Activated T-cell treated with anti-CD3 and anti-CD28 coated beads, Interleukin-2, amount 50 U/mL, for 1 hour (primary cell): ENCODE data around the gene PAQR5.
"Not testable (repeated sequence)": the region's sequence is repeated elsewhere in the genome, so short reads cannot be mapped to it uniquely, and the experiment has no call there.

ENCODE experiments used
- DNase-seq: peaks from one replicate; pipeline ENCODE4 v3.0.0-alpha.2; 2020

The PAQR5 gene

DNA sequence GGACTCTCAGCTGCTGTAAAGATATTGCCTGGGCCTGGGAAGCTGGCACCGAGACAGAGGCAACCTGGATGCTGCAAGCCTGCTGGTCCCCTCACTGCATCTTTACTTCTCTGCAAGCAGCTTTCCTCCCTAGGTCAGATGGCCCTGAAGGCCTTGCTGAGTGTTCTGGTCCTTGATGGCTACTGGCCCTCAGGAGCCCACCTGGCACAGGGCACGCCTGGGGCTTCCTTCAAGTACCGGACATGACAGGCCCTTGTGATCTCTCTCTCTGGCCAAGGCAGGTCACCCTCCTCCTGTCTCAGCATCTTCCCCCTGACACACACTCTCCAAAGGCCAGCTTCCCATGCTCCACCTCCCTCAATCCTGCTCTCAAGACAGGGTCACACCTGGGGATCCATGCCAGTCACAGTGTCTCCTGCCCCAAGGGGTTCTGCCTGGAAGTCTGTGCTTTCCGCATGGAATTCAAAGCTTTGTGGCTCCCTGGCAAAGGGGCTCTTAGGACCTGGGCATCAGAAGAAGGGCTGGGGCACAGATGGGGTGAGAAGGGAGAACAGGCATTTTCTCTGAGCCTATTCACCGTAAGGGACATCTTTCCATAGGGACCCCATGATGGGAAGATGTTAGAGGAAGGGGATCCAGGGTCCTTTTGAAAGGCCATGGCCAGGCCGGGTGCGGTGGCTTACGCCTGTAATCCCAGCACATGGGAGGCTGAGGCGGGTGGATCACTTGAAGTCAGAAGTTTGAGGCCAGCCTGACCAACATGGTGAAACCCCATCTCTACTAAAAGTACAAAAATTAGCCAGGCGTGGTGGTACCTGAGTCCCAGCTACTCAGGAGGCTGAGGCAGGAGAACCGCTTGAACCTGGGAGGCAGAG is 4.7 kb upstream of the PAQR5 start:
- no peak for DNase-seq

DNA sequence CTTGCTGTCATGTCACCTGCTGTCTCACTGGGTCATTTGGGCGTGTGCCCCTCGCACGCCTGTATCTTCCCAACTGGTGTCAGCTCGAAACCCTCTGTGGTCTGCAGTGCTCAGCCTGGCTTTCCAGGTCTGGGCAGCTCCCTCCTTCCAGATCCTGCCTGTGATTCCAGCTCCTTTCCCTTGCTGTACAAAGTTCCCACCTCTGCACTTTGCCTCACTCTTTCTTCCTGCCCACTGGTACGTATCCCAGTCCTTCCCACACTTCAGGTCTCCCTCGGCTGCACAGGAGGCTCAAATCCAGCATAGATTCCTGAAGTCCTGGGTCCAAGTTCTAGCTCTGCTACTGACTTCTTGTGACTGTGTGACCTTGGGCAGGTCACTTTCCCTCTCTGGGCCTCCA is 2.1 kb upstream of the PAQR5 start:
- no peak for DNase-seq

DNA sequence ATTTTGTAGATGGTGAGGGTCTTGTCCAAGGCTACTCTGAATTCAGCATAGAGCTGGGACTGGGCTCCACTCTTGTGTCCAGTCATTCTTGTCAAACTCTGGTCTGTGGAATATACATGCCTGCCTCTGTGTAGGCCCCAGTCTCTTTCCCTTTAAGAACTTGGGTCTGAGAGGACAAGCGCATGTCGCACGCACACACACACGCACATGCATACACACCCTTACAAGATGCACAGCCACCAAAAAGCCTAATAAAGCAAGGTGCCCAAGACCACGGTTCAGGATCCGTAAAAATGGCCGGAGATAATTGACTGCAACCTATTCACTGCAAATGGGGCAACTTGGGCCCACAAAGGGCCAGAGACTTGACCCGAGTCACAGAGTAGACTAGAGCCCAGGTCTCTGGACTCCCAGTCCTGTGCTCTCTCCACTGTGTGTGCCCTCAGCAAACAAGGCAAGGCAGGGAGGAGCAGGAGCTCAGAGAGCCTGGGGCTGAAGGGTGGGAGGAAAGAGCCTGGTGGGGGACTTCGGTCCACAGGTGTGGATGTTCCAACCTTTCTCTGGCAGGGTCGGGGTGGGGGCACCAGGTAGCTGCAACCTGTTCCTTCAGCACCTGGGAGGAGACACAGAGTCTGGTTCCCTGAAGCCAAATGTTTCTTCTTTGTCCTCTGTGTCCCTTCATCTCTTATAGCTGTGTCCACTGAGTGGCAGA is 914 bp upstream of the PAQR5 start:
- DNase-seq = no peak

DNA sequence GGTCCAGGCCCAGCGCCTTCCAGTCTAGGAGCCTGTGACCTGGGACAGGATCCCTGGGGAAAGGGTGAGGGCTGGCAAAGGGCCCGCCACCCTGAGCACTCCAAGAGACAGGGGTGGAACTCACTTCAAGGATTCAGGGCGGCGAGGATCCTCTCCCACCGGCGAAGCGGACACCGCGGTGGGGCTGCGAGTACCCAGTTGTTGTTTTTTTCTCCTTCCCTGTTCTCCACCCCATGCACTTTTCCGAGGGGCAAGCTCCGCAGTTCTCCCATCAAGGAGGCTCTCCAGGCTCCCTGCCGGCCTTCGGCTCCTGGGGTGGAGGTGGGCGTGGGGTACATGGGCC is 387 bp upstream of the PAQR5 start:
- DNase-seq = no peak

DNA sequence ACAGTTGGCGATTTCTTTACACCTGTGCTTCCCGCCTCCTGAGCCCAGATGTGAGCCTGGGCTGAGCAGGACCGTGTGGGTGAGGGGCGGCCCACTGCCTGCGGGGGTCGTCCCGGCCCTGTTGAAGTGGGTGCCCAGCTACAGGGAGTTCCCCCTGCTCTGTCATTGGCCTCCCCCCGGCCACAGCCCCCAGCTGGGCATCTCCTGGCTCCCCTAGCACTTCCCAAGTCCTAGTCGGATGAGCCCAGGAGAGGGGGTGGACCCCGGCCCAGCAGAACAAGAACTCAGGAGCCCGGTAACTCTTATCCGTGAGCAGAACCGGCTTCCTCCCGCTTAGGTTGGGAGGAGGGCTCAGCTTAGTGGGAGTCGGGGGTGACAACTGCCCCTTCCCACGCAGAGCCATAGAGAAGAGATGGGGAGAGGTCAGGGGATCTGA is 757 bp downstream of the PAQR5 start:
- DNase-seq = no peak

DNA sequence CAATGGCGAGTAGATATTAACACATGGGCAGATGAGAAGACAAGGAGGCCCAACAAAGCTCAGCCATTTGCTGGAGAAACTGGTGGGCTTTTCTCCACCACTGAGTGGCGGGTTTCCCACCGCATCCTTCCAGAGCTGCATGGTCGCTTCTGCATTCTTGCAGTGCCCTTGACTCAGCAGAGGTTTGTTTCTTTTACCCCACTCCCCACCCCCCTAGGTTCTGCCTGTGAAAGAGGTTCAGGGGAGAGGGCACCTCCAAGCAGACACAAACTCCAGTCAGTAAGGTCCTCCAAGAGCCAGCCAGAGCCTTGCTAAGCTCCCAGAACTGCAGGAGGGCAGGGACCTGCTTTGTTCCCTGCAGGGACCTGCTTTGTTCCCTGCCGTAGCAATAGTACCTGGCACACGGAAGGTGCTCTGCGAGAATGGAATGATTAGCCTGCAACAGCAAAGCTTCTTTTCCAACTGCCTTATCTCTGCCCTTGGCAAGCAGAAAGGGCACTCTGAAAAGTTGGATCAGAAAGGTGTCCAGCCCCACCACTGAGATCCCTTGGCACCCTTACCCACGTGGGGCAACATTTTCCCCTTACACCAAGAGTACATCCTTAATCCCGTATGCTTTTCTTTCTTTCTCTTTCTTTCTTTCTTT is 1.4 kb downstream of the PAQR5 start:
- DNase-seq = no peak

DNA sequence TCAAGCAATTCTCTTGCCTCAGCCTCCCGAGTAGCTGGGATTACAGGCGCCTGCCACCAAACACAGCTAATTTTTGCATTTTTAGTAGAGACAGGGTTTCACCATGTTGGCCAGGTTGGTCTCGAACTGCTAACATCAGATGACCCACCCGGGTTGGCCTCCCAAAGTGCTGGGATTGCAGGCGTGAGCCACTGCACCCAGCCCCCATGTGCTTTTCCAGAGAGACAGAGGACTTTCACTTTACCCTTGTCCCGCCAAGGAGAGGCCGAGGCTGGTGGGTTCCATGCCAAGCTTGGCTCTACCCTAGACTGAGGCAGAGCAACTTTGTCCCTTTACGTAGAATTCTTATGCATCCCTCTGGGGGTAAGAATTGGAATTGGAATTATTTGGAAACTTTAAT is 2.4 kb downstream of the PAQR5 start:
- not testable (repeated sequence) for DNase-seq

DNA sequence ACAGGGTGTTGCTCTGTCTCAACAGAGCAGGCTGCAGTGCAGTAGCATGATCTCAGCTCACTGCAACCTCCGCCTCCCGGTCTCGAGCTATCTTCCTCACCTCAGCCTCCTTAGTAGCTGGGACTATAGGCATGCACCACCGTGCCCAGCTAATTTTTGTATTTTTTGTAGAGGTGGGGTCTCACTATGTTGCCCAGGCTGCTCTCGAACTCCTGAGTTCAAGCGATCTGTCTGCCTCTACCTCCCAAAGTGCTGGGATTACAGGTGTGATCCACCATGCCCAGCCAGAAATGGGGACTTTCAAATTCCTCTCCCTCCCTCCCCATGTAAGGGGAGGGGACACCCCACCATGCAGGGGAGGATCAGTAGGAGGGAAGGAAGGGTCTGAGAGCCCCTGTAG is 3.4 kb downstream of the PAQR5 start:
- not testable (repeated sequence) for DNase-seq

DNA sequence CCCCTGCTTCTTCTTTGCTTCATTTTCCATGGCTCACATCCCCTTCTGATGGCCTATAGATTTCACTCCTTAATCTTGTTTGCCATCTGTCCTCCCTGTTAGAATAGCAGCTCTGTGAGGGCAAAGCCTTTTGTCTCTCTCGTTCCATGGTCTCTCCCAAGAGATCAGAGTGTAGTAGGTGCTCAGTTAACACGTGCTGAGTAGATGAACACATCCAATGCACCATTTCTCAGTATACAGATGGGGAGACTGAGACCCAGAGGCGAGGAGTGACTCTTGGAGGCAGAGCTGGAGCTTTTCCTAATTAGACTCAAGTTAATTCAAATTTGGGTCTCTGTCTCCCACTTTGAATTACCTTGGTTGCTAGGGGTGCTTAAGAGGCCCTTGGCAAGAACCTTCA is 4.2 kb downstream of the PAQR5 start:
- no peak for DNase-seq

DNA sequence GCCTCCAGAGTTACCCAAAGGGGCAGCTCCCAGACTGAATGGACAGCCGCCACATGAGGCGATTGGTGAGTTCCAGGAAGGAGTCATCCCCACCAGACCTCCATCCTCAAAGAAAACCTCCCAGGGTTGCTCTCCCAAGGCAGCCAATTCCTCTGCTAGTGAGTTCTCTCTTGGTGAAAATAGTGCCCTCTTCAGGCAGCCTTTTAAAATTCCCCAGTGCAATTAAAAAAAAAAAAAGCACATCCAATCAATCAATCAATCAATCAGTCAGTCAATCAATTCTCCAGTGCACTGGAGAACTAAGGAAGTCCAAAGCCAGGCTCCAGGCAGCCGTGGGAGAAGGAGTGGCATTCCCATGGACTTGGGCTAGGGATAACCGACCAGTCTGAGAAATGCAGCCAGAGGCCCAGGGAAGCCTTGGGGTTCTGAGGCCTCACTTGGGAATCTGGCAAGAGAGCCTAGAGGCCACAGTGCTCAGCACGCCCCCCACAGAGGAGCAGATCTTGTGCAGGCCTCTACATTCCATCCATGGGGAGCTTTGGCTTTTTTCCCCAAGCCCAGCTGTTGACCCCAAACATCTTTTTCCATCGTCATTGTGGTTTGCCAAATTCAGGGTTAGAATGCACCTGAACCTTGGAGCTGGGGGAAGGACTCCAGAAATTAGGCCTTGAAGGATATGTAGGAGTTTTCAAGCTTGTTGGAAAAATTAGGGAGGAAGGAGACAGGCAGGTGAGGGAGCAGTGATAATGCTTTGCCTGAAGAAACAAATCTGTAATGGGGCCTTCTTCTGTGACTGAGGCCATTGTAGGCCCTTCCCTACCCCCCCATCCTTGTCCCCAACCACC is 4.8 kb downstream of the PAQR5 start:
- no peak for DNase-seq

DNA sequence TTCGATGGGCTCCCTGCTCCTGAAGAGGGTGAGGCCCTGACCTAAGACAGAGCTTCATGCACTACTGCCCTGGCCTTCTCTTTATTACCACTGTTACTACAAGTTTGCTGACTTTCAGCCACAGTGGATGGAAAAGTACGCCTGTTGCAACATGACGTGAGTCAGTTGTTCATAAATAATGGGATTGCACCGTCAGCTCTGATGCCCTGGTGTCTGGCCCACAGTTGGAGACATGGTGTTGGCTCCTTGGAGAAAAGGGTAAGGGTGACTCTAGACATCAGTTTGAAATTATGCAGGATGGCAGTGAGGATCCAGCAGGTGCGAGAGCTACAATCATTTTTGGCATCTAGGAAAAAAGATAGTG is 5.5 kb downstream of the PAQR5 start:
- DNase-seq = no peak

DNA sequence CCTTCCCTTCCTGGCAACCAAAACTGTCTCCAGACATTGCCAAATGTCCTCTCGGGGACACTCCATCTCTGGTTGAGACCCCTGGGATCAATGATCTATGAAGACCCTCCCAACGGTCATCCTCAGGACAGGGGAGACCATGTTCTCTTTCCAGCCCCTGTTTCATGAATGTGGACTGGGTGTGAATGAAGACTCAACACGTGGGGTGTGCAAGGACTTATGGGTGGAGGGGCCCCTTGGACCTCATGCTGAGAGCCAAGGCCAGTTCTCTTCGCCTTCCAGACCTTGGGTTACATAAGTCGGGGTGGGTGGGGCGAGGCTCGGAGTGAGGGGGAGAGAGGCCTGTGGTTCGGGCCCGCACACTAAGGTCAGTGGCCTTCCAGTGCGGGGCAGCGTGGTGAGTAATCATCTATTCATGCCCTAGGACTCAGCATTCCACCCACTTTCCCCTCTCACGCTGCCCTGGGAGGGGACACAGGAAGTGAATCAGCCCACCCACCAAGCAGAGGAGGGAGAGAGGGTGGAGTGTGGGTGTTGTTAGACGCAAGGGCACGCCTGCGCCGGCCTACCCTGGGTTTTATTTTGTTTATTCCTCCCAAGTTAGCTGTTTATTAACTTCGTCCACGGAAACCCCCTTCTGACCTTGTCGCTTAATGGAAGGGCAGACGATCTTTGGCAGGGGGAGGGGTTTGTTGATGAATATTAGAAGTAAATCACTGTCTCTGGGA is 6.7 kb downstream of the PAQR5 start:
- no peak for DNase-seq

DNA sequence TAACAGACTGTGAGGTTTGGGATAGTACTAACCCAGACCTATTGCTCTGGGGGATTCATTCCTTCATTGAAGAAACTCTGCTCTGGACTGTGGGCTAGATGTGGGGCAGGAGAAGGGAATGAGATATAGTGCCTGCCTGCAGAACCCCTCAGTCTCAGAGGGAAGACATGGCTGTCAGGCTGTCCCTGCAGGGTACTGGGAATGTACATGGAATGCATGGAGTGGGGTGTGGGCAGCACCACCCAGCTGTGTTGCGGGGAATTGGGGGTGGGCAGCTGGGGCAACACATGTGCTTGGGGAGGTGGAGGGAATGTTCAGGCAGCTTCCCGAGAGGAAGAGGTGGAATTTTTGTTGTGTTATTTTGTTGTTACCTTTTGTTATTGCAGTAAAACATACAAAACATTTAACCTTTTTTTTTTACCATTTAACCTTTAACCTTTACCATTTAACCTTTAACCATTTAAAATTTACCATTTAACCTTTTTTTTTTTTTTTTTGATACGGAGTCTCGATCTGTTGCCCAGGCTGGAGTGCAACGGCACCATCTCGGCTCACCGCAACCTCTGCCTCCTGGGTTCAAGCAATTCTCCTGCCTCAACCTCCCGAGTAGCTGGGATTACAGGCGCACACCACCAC is 7.3 kb downstream of the PAQR5 start:
- DNase-seq = no peak

DNA sequence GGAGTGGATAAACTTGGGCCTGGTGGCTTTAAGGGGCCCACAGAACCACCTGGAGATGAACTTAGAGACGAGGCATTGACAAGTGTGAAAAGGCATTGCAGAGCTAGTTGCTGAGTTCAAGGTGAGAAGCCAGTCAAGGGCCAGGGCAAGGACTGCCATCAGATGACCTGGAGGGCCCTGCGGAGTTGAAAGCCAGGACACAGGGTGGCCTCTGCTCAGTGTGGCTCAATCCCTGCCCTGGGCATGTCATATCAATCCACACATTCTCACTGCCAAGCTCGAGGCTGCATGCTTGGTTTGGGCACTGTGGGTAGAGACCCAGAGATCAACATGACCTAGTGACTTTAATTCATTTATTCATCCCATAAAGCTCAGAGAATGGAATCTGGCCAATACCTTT is 9.2 kb downstream of the PAQR5 start:
- no peak for DNase-seq

DNA sequence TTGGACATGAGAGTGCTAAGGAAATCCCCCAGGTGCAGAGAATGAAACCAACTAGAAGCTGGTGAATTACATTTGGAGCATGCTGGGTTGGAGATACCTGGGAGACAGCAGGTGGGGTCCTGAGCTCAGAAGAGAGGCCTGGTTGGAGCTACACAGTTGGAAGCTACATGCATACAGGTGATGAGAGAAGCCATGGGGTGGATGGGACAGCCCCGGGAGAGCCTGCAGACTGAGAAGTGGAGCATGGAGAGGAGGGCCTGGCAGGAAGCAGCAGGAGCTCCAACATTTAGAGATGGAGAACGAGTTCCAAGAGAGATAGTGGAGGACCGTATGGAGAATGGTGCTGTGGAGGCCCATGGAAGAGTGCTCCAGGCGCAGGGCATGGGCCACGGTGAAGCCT is 10.2 kb downstream of the PAQR5 start:
- no peak for DNase-seq

DNA sequence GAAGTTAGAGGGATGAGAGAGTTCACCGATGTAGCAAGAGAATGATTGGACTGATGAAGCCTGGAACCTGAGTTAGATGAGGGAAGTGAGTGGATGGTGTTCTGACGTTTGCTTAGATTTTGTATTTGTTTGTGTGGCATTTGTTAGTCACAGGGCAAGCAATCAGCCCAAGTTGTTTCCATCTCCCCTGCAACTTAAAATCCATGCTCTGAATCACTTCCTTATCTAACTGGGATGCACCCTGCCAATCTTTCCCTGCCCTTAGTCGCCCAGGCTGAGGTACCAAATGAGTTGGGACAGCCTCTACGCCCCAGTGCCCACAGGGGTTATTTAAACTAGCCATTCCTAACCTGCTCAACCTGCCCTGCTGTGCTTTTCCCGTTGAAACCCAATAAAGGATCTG is 12.6 kb downstream of the PAQR5 start:
- DNase-seq = no peak

DNA sequence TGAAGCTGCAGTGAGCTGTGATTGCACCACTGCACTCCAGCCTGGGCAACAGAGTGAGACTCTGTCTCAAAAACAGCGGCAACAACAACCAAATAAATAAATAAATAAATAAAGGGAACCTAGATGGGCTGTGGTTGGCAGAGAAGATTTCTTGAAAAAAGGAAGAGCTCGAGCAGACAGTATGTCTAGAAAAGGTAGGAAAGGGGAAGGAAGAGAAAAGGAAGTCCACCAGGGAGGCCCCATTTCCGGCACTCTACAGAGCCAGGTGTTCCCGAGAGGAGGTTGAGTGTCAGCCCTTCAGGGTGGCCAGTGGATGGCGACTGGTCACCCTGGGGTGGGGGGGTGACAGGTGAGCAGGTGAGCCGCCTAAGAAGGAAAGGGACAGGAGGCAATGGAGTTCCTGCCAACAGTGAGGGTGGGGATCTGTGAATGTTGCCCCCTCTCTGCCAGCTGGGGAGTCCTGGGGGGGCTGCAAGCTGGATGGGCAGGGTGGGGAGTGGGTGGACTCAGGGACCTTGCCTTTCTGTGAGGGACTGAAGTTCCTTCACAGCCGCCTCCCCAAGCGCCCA is 14.8 kb downstream of the PAQR5 start:
- no peak for DNase-seq

DNA sequence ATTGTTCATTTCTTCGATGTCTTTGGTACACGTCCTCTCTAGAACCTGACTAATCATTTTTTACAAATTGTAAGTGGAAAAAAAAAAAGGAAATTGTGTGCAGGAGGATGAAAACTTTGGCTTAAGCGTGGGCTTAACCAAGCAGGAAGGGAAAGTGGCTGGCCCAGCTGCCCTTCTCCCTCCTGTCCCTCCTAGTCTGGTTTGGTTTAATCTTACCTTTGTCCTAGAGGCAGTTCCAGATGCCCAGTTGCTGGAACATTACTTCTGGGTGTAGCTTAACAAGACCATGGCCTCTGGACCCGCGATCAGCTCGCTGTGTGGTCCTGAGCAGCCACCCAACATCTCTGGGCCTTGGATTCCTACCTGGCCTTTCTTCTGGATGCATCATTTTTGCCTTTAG is 15.4 kb downstream of the PAQR5 start:
- DNase-seq = no peak

DNA sequence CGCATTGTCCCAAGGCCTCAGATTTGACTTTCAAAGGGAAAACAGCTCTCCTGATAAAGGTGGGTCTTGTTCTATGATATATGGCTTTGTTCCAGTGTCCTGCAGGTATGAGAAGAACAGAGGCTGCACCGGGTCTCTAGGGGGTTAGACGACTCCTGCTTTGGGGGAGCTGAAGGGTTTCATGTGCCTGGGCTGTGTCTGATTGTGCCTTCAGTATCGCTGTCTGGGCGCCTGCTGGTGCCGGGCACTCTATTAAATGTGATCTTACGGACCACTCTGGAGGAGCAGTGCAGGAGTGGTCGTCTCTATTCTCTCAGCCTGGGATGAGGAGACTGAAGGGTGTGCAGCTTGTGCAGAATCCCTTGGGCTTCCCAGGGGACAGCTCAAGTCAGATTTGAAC is 16.0 kb downstream of the PAQR5 start:
- DNase-seq = no peak

DNA sequence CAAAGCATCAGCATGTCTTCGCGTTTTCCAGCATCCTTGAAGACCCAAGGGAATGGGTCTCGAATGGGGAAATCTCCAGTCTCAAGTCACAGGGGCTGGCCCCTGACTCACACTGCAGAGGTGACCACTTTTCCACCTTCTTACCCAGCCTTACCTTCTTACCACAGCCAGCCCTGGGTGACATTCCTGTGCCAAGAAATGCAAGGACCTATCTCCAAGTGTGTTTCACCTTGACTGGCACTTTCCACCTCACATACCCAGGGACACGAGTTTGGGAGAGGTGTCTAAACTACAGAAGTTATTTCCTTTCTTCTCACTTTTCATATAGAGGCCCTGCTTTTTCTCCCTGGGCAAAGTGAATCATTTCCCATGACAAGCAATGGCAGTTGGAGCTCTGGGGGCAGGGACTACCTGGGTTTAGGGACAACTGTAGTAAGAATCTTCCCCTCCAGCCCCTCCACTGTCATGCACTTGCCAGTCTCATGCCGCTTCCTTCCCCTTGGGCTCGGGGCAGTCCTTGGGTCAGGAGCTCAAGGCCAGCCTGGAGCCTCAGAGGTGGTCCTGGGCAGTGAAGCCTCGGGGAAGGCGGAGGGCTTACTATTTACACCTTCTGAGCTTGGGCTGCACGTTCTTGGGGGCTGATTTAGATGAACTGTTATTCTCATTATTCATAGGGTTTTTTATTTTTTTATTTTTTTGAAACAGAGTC is 16.8 kb downstream of the PAQR5 start:
- no peak for DNase-seq

DNA sequence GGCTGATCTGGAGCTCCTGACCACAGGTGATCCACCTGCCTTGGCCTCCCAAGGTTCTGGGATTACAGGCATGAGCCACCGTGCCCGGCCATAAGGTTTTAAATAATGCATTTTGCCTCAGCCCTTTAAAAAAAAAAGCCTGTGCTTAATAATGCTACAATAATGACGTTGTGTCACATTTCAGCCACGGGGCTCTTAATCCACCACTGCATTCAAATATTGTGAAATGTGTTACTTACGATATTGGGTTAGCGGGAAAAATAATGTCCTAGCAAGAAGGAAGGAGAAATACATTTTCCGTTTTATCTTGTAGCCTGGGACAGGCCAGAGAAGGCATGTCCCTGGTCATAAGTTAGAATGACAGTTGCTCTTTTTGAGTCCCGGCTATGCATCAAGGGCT is 17.6 kb downstream of the PAQR5 start:
- DNase-seq = no peak
